Epithelial cell of proximal tubule (primary cell): ENCODE data around the gene UNC13D. TPM values are rescaled to one million over a fixed set of nuclear protein-coding genes. Genes with fewer than 3 reads are reported as not detected.
"Not testable (repeated sequence)": the region's sequence is repeated elsewhere in the genome, so short reads cannot be mapped to it uniquely, and the experiment has no call there.

Experiments used
- DNase-seq: peaks from one replicate; pipeline ENCODE4 v3.0.0-alpha.2; 2011; ENCODE audit warnings: low read depth
- H3K4me3 ChIP-seq: 2 replicates; pipeline ENCODE4 v1.5.1; 2011; ENCODE audit warnings: low read depth, mild to moderate bottlenecking, low read length
- total RNA-seq: library from RNA; depleted of rRNA; stranded (reverse); fragments of >200 nt; gene quantifications from 2 replicates; pipeline ENCODE4 v1.2.3, GENCODE V29; 2015
- TF ChIP-seq, protein P1 (sequence below): conservative IDR thresholded peaks from 2 replicates; pipeline ENCODE4 v1.5.1; 2012; ENCODE audit warnings: low read depth, mild to moderate bottlenecking, low read length

Gene UNC13D
- total RNA-seq, 1 donor from 2014 or later = 9.2 TPM

DNA sequence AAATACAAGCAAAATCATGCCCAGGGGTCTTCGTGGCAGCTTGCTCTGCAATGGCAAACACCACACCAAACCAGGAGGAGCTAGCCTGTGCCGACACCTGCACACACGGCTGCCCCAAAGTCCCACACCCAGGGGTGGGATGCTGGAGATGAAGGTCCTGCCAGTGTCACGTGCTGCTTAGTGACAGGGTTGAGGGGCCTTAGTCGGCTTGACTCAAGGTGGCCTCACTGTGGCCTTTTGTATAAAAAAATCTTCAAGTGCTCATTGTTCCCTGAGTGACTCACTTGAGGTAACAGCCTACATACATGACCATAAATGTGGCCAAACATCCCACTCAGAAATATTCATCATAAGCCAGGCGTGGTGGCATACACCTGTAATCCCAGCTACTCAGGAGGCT is 45.2 kb upstream of the UNC13D start:
- TF ChIP-seq, protein P1, sequence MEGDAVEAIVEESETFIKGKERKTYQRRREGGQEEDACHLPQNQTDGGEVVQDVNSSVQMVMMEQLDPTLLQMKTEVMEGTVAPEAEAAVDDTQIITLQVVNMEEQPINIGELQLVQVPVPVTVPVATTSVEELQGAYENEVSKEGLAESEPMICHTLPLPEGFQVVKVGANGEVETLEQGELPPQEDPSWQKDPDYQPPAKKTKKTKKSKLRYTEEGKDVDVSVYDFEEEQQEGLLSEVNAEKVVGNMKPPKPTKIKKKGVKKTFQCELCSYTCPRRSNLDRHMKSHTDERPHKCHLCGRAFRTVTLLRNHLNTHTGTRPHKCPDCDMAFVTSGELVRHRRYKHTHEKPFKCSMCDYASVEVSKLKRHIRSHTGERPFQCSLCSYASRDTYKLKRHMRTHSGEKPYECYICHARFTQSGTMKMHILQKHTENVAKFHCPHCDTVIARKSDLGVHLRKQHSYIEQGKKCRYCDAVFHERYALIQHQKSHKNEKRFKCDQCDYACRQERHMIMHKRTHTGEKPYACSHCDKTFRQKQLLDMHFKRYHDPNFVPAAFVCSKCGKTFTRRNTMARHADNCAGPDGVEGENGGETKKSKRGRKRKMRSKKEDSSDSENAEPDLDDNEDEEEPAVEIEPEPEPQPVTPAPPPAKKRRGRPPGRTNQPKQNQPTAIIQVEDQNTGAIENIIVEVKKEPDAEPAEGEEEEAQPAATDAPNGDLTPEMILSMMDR = no peak
- DNase-seq = no peak

DNA sequence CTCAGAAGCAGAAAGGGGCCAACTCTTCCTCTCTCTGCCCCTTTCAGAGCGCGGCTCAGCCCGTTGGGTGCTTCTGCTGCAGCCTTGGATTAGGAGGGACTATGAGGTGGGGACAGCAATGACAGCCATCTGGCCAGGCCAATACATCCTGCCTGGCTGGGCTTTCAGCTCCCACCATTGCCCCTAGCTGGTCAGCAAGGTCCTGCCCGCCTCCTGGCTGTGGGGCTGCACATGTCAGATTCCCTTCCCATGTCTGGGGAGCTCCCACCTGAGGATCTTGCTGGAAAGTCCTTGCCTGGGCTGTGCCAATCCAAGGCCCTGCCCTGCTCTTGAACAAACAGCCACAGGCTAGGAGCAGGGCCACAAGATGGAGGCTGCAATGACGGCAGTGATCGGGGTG is 44.3 kb upstream of the UNC13D start:
- H3K4me3 ChIP-seq = no peak overlapping the region
- TF ChIP-seq, protein P1 = no peak
- DNase-seq = no peak

More for the DNA sequence above, 45.2 kb upstream of the UNC13D start:
- no peak overlapping the region for H3K4me3 ChIP-seq

DNA sequence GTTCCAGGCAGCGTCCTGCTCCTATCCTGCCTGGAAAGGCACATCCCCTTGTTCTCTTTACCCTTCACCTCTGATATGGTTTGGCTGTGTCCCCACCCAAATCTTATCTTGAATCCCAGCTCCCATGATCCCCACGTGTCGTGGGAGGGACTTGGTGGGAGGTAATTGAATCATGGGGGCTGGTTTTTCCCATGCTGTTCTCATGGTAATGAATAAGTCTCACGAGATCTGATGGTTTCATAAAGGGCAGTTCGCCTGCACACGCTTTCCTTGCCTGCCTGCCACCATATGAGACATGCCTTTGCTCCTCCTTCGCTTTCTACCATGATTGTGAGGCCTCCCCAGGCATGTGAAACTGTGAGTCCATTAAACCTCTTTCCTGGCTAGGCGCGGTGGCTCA is 41.7 kb upstream of the UNC13D start:
- not testable (repeated sequence) for H3K4me3 ChIP-seq, DNase-seq

DNA sequence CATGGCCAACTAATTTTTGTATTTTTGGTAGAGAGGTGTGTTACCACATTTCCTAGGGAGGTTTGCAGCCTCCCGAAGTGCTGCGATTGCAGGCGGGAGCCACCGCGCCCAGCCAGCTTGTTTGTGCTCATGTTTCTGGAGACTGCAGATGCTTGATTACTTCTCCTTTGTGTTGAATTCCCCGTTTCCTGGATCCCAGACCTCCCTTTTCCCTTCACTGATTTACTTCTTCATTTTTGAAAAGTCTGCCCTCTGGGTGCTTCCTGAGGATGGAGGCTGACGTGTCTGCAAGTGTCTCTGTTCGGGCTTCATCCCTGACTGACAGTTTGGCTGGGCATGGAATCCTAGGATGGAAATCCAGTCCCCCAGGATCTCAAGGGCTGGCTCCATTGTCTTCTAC is 41.2 kb upstream of the UNC13D start:
- no peak for DNase-seq
- no peak overlapping the region for H3K4me3 ChIP-seq
- TF ChIP-seq, protein P1 = no peak

DNA sequence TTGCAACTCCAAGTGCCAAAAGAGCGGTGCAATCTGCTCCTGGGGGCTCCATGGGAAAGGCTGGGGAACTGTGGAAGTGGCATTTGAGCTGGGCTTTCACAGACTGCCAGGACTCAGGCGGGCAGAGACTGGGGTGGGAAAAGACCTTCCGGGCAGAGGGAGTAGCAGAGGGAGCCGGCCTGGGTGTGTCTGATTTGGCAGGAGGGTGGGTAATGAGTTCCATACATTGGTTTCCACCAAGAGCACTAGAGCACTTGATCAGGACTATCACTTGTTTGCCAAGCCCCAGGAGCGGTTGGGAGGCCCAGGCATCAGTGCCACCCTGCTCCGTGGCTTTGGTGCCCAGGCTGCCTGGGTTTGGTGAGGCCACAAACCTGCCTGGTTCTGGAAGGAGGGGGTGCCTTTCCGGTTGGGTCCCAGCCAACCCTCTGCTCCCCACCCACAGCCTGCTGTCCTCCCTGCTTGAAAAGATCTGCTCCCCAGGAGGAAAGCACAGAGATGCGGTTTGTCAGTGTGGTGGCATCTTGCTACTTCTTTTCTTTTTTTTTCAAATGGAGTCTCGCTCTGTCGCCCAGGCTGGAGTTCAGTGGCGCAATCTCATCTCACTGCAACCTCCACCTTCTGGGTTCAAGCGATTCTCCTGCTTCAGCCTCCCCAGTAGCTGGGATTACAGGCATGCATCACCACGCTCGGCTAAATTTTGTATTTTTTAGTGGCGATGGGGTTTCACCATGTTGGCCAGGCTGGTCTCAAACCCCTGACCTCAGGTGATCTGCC is 37.7 kb upstream of the UNC13D start:
- TF ChIP-seq, protein P1 = no peak
- no peak overlapping the region for H3K4me3 ChIP-seq
- no peak for DNase-seq

DNA sequence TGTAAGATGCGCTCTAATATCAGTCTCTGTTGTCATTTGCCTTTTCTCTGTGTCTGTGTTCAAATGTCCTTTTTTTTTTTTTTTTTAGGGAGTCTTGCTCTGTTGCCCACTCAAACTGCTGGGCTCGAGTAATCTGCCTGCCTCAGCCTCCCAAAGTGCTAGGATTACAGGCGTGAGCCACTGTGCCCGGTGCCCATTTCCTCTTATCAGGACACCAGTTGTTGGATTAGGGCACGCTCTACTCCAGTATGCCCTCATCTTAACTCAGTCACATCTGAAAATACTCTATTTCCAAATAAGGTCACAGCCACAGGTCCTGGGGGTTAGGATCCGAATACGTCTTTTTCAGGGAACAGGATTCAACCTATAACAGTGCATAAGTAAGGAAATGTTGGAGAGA is 36.1 kb upstream of the UNC13D start:
- no peak for DNase-seq
- no peak overlapping the region for H3K4me3 ChIP-seq
- TF ChIP-seq, protein P1 = no peak

DNA sequence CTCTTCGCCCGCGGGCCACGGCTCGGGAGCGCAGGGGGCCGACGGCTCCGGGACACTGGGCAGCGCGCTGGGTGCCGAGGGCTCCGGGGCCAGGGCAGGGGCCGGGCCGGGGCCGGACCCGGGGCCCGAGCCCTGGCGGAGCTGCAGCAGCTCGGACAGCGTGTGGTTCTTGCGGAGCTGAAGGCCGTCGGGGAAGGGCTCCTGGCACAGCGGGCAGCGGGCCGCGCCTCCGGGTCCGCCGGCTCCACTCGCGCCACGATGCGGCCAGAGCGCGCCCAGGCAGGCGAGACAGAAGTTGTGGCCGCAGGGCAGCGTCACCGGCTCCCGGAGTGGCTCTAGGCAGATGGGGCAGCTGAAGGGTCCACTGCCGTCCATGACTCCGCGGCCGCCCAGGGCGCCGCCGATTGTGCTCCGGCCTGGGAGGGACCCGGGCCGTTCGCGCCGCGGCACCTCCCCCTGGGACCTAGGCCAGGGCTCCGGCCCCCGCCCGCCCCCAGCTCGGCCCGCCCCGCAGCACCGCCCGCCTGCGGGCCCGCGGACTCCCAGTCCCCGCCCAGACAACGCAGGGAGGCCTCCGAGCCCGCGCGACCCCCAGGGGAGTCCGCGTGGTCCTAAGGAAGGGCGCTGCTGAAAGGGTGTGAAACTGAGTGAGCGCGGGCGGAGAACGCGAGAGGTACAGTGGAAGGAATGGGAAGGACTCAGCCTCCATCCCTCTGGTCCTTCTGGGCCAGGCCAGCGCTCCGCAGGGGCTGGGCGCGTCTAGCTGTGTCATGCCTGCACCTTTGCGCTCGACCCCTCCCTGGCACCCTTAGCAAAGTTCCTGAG is 34.2 kb upstream of the UNC13D start, which contains the start of gene TRIM47:
TSS of gene TRIM47 (minus strand) at position 408 of the 825 bp plus-strand sequence. CDS start at position 375, 33 bp downstream.
- TF ChIP-seq, protein P1 = no peak
- DNase-seq = no peak
- peak within 1 kb of the TSS; percentile 66 for H3K4me3 ChIP-seq
